Lower lobe of right lung (tissue), 2 donors: ENCODE results near the gene TTC34. TPM values are rescaled to one million over a fixed set of nuclear protein-coding genes. Genes with fewer than 3 reads are reported as not detected.
"Not testable (repeated sequence)": the region's sequence is repeated elsewhere in the genome, so short reads cannot be mapped to it uniquely, and the experiment has no call there.

Experiments
- ATAC-seq, 2 donors: fragments of 200-7000 bp; cut with Tn5 transposase; one replicate each; pipeline ENCODE4 v1.9.1; 2020 to 2022; ENCODE audit warnings: mild to moderate bottlenecking in 2 of 2, moderate library complexity in 2 of 2
- DNase-seq: peaks from one replicate; pipeline ENCODE4 v3.0.0-alpha.2; 2020
- H3K27ac ChIP-seq: fragments of 200-600 bp; one replicate; pipeline ENCODE4 v1.8.0; 2022
- H3K27me3 ChIP-seq: fragments of 200-600 bp; one replicate; pipeline ENCODE4 v1.8.0; 2022; ENCODE audit warnings: low read depth
- H3K36me3 ChIP-seq: fragments of 200-600 bp; one replicate; pipeline ENCODE4 v1.8.0; 2022; ENCODE audit warnings: mild to moderate bottlenecking
- H3K4me1 ChIP-seq: fragments of 200-600 bp; one replicate; pipeline ENCODE4 v1.8.0; 2022
- H3K4me3 ChIP-seq: fragments of 200-600 bp; one replicate; pipeline ENCODE4 v1.8.0; 2022; ENCODE audit warnings: mild to moderate bottlenecking
- H3K9me3 ChIP-seq: fragments of 200-600 bp; one replicate; pipeline ENCODE4 v1.8.0; 2022
- intact Hi-C: fragments of 100-400 bp; cut with DNase I; formaldehyde crosslinking; loops from one replicate; pipeline ENCODE4 v1.11.0; 2022
- total RNA-seq: library from RNA; stranded (reverse); fragmentation: NEBNext Ultra II Directional; extraction: Animal tissue kit (Norgen Biotek cat#: 25700); gene quantifications from one replicate; pipeline ENCODE4 v1.2.1, GENCODE V29; 2021
- donor health status: DM: no; HTN: yes; CAD: no; lungs with severe emphysema.

Gene TTC34
- total RNA-seq, 1 donor from 2014 or later = 2.6 TPM

DNA sequence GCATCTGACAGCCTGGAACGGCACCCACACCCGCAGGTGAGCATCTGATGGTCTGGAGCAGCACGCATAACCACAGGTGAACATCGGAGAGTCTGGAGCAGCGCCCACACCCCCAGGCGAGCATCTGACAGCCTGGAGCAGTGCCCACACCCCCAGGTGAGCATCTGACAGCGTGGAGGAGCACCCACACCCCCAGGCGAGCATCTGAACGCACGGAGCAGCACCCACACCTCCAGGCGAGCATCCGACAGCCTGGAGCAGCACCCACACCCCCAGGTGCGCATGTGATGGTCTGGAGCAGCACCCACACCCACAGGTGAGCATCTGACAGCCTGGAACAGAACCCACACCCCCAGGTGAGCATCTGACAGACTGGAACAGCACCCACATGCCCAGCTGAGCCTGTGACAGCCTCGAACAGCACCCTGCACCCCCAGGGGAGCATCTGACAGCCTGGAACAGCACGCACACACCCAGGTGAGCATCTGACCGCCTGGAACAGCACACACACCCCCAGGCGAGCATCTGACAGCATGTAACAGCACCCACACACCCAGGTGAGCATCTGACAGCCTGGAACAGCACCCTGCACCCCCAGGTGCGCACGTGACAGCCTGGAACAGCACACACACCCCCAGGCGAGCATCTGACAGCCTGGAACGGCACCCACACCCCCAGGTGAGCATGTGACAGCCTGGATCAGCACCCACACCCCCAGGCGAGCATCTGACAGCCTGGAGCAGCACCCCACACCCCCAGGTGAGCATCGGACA, 115.2 kb downstream of the TTC34 start:
- H3K4me3 ChIP-seq, H3K27ac ChIP-seq, H3K27me3 ChIP-seq, intact Hi-C loops, H3K4me1 ChIP-seq, H3K36me3 ChIP-seq, DNase-seq, ATAC-seq, H3K9me3 ChIP-seq: not testable (repeated sequence)

DNA sequence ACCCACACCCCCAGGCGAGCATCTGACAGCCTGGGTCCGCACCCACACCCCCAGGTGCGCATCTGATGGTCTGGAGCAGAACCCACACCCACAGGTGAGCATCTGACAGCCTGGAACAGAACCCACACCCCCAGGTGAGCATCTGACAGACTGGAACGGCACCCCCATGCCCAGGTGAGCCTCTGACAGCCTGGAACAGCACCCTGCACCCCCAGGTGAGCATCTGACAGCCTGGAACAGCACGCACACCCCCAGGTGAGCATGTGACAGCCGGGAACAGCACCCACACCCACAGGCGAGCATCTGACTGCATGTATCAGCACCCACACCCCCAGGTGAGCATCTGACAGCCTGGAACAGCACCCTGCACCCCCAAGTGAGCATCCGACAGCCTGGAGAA, 115.8 kb downstream of the TTC34 start:
- H3K4me1 ChIP-seq, H3K36me3 ChIP-seq, H3K27ac ChIP-seq, intact Hi-C loops, H3K9me3 ChIP-seq, DNase-seq, H3K27me3 ChIP-seq, H3K4me3 ChIP-seq, ATAC-seq: not testable (repeated sequence)

- H3K4me3 ChIP-seq, intact Hi-C loops, H3K27me3 ChIP-seq, H3K27ac ChIP-seq, ATAC-seq, DNase-seq, H3K9me3 ChIP-seq, H3K4me1 ChIP-seq, H3K36me3 ChIP-seq: not testable (repeated sequence)
Observed at GRCh38 chr1:2684878-2685277, 116.6 kb downstream of the TTC34 start.

DNA sequence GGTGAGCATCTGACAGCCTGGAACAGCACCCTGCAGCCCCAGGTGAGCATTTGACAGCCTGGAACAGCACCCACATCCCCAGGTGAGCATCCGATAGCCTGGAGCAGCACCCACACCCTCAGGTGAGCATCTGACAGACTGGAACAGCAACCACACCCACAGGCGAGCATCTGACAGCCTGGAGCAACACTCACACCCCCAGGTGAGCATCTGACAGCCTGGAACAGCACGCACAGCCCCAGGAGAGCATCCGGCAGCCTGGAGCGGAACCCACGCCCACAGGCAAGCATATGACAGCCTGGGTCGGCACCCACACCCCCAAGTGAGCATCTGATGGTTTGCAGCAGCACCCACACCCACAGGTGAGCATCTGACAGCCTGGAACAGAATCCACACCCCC, 117.5 kb downstream of the TTC34 start:
- H3K4me3 ChIP-seq, H3K9me3 ChIP-seq, intact Hi-C loops, ATAC-seq, H3K27me3 ChIP-seq, H3K27ac ChIP-seq, H3K36me3 ChIP-seq, H3K4me1 ChIP-seq: not testable (repeated sequence)
- DNase-seq = peak; percentile 82

- H3K36me3 ChIP-seq, H3K27me3 ChIP-seq, intact Hi-C loops, H3K27ac ChIP-seq, ATAC-seq, H3K4me1 ChIP-seq, H3K4me3 ChIP-seq, H3K9me3 ChIP-seq: not testable (repeated sequence)
- peak; percentile 48 for DNase-seq
Observed at GRCh38 chr1:2683321-2683741, 118.2 kb downstream of the TTC34 start.

- H3K4me3 ChIP-seq, H3K36me3 ChIP-seq, H3K27me3 ChIP-seq, H3K9me3 ChIP-seq, ATAC-seq, H3K27ac ChIP-seq, intact Hi-C loops, DNase-seq, H3K4me1 ChIP-seq: not testable (repeated sequence)
Observed at GRCh38 chr1:2682879-2683278, 118.6 kb downstream of the TTC34 start.

GRCh38 chr1:2676726-2677125, 124.8 kb downstream of the TTC34 start:
- intact Hi-C loops, H3K27me3 ChIP-seq, H3K9me3 ChIP-seq, H3K36me3 ChIP-seq, DNase-seq, H3K4me1 ChIP-seq, H3K4me3 ChIP-seq, H3K27ac ChIP-seq, ATAC-seq: not testable (repeated sequence)

DNA sequence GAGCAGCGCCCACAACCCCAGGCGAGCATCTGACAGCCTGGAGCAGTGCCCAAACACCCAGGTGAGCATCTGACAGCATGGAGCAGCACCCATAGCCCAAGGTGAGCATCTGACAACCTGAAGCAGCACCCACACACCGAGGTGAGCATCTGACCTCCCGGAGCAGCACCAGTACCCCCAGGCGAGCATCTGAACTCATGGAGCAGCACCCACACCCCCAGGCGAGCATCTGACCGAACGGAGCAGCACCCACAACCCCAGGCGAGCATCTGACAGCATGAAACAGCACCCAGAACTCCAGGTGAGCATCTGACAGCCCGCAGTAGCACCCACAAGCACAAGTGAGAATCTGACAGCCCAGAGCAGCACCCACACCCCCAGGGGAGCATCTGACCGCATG, 129.8 kb downstream of the TTC34 start:
- H3K27me3 ChIP-seq, H3K36me3 ChIP-seq, H3K27ac ChIP-seq, H3K4me1 ChIP-seq, intact Hi-C loops, ATAC-seq, H3K9me3 ChIP-seq, H3K4me3 ChIP-seq: not testable (repeated sequence)
- DNase-seq = peak; percentile 47

DNA sequence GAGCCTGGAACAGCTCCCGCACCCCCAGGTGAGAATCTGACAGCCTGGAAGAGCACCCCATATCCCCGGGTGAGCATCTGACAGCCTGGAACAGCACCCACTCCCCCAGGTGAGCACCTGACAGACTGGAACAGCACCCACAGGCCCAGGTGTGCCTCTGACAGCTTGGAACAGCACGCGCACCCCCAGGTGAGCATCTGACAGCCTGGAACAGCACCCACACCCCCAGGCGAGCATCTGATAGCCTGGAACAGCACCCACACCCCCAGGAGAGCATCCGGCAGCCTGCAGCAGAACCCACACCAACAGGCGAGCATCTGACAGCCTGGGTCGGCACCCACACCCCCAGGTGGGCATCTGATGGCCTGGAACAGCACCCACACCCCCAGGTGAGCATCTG, 141.7 kb downstream of the TTC34 start:
- peak; percentile 61 for DNase-seq
- H3K27ac ChIP-seq, intact Hi-C loops, H3K9me3 ChIP-seq, ATAC-seq, H3K4me3 ChIP-seq, H3K27me3 ChIP-seq, H3K36me3 ChIP-seq, H3K4me1 ChIP-seq: not testable (repeated sequence)

DNA sequence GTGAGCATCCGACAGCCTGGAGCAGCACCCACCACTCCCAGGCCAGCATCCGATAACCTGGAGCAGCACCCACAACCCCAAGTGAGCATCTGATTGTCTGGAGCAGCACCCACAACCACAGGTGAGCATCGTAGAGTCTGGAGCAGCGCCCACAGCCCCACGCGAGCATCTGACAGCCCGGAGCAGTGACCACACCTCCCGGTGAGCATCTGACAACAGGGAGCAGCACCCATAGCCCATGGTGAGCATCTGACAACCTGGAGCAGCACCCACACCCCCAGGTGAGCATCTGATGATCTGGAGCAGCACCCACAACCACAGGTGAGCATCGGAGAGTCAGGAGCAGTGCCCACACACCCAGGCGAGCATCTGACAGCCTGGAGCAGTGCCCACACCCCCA, 143.6 kb downstream of the TTC34 start:
- DNase-seq = peak; percentile 54
- H3K36me3 ChIP-seq, H3K27ac ChIP-seq, H3K9me3 ChIP-seq, H3K27me3 ChIP-seq, ATAC-seq, H3K4me3 ChIP-seq, intact Hi-C loops, H3K4me1 ChIP-seq: not testable (repeated sequence)

DNA sequence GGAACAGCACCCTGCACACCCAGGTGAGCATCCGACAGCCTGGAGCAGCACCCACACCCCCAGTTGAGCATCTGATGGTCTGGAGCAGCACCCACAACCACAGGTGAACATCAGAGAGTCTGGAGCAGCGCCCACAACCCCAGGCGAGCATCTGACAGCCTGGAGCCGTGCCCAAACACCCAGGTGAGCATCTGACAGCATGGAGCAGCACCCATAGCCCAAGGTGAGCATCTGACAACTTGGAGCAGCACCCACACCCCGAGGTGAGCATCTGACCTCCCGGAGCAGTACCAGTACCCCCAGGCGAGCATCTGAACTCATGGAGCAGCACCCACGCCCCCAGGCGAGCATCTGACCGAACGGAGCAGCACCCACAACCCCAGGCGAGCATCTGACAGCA, 144.4 kb downstream of the TTC34 start:
- ATAC-seq, H3K36me3 ChIP-seq, H3K27me3 ChIP-seq, H3K4me1 ChIP-seq, H3K9me3 ChIP-seq, H3K4me3 ChIP-seq, H3K27ac ChIP-seq, intact Hi-C loops: not testable (repeated sequence)
- DNase-seq = peak; percentile 67

- H3K27me3 ChIP-seq, H3K4me1 ChIP-seq, H3K27ac ChIP-seq, intact Hi-C loops, H3K9me3 ChIP-seq, H3K36me3 ChIP-seq, ATAC-seq, H3K4me3 ChIP-seq: not testable (repeated sequence)
- peak; percentile 71 for DNase-seq
Observed at GRCh38 chr1:2655598-2656434, 145.7 kb downstream of the TTC34 start.

- H3K4me1 ChIP-seq, intact Hi-C loops, H3K4me3 ChIP-seq, H3K36me3 ChIP-seq, H3K9me3 ChIP-seq, H3K27me3 ChIP-seq, H3K27ac ChIP-seq: not testable (repeated sequence)
- DNase-seq (peak; percentile 55), ATAC-seq (peak in 1 of 2 donors; percentile 51)
Observed at GRCh38 chr1:2654443-2654948, 147.0 kb downstream of the TTC34 start.
